HG02884 (cell line): ENCODE data around the gene HEBP1.
"Not testable (repeated sequence)": the region's sequence is repeated elsewhere in the genome, so short reads cannot be mapped to it uniquely, and the experiment has no call there.

ENCODE experiments used
- ATAC-seq: cut with Tn5 transposase; IDR thresholded peaks from one replicate; pipeline ENCODE4 v1.9.1; 2021; ENCODE audit warnings: mild to moderate bottlenecking, moderate library complexity; ENCODE audit not compliant: unreplicated experiment

The HEBP1 gene

DNA sequence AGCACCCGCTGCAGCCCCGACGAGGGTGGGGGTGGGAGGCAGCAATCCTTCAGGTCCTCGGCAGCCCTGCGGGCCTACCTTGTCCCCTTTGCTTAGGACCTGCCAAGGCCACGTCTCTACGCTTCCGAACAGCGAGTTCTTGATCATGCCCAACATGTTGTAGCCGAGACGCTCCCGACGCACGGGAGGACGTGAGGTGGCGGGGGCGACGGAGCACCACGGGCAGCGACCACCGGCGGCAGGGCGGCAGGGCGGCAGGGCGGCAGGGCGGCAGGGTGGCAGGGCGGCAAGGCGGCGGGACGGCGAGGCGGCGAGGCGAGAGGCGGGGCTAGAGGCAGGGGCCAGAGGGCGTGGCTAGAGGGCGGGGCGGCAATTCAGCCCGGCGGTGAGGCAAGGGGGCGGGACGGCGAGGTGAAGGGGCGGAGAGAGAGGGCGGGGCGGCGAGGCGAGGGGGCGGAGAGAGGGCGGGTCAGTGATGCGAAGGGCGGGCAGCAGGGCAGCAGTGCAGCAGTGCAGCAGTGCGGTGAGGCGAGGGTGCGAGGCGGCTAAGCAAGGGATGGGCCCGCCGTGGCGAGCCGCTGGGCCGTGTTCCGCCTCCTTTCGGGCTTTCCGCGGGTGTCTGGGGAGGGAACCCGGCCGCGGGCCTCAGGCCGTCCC, at the start of gene HEBP1:
TSS of gene HEBP1 (minus strand) at position 307 of the 657 bp plus-strand sequence. CDS start at position 156, 151 bp downstream.
- peak; percentile 85 for ATAC-seq

DNA sequence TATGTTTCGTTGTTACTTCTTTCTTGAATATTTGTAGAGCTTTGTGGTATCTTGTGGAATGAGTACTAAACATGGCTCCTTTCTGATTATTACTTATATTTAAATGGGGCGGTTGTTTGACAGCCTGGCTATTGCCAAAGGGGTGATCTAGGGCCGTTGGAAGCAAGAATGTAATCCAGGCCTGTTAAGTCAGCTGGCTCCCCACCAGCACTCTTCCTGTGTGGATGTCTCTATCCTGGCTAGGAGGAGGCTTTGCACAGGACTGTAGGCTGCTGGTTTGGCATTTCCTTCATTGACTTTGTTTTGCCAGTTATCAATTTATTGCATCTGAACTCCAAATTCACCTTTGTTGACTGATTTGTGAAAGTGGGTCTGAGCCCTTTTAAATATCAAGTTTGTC, 49.8 kb upstream of the HEBP1 start:
- no peak for ATAC-seq

- ATAC-seq = no peak
These were observed 46.9 kb upstream of the HEBP1 start for GRCh38 chr12:13046964-13047363.

DNA sequence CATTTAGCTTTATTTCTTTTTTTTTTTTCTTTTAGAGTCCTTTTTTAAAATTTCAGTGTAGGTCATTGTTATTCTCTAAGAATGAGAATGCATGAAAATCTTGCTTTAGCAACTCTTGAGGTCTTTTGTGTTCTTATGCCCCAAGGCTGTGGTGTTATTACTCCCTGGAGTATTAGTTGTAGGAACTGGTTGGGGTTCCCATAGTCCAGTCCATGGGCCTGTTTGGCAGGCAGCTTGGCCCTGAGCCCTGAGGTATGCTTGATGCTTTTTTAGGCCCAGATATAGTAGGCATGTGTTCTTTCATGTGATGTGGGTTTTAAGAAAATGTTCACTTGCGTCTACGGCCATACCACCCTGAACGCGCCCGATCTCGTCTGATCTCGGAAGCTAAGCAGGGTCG, 45.8 kb upstream of the HEBP1 start:
- no peak for ATAC-seq

DNA sequence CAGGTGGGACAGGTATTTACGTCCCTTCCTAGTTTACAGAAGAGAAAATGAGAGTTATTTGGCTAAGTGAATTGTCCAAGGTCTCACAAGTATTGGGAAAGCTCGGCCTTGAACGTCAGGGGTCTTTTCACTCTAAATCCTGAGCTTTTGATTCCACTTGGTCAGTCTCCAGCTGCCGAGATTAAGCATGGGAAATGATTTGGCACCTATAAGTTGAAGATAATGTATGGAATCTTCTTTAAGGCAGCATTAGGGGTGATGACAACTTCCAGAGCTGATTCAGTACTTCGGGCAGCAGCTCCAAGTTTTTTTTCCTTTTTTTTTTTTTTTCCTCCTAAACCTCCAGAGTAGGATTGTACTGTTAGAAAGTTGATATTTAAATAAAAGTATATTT, 44.8 kb upstream of the HEBP1 start:
- ATAC-seq = no peak

GRCh38 chr12:13044002-13044905, 44.2 kb upstream of the HEBP1 start, which contains the start of gene FAM234B:
Gene FAM234B (plus strand): TSS chr12:13044381. CDS start chr12:13044404, 23 bp downstream.
- ATAC-seq = peak; percentile 88

GRCh38 chr12:13042666-13043230, 42.7 kb upstream of the HEBP1 start:
- no peak for ATAC-seq

DNA sequence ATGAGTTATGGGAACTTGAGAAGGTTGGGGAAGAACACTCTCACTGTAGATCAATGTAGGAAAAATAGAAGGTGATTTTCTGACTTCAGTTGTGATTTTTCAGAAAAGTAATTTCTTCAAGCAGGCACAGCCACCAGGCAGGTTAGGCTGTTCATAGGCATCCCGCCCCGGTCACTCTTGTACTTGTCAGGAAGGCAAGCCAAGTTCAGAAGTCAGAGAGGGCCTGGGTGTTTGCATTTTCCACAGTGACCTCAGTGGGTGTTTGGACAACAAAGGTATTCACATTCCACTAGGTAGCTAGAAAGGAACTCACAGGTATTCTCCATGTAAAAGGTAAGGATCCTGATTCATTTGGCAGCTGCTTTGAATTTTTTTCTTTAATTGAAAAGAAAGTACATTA, 41.2 kb upstream of the HEBP1 start:
- ATAC-seq = no peak

- ATAC-seq = no peak
These were observed 39.4 kb upstream of the HEBP1 start for GRCh38 chr12:13039328-13039956.

- ATAC-seq = no peak
These were observed 38.6 kb upstream of the HEBP1 start for GRCh38 chr12:13038491-13039161.

DNA sequence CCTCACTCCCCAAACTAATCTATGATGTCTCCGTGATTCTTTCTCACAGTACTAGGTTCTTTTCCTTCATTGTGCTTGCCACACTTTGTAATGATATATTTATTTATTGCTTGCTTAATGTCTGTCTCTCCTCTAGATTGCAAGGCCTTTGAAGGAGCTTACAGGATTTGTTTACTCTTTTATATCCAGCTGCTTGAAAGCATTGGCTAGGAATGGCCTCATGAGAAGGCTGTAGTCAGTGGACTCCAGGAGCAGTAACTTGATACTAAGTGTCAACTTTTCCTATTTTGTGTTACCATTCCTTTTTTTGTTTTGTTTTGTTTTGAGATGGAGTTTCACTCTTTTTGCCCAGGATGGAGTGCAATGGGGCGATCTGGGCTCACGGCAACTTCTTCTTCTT, 36.8 kb upstream of the HEBP1 start:
- ATAC-seq = no peak

DNA sequence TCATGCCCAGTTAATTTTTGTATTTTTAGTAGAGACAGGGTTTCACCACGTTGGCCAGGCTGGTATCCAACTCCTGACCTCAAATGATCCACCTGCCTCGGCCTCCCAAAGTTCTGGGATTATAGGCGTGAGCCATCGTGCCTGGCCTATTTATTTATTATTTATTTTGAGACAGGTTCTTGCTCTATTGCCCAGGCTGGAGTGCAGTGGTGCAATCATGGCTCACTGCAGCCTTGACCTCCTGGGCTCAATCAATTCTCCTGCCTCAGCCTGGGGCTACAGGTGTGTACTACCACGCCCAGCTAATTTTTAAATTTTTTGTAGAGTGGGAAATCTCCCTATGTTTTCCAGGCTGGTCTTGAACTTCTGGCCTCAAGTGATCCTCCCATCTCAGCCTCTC, 35.3 kb upstream of the HEBP1 start:
- not testable (repeated sequence) for ATAC-seq

DNA sequence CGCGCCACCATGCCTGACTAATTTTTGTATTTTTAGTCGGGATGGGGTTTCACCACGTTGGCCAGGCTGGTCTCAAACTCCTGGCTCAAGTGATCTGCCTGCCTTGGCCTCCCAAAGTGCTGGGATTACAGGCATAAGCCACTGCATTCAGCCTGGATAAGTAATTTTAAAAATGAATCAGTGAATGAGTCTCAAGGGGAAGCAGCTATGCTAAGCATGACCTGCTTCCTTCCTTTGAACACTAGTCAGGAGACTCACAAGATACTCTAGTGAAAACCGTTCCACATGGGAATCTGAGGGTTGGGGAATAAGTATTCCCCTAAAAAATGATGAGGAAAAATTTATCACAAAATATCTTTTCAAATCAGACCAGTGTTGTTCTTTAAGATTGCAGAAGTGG, 33.4 kb upstream of the HEBP1 start:
- ATAC-seq = no peak

GRCh38 chr12:13032164-13032563, 32.1 kb upstream of the HEBP1 start:
- ATAC-seq = no peak

- no peak for ATAC-seq
These were observed 30.7 kb upstream of the HEBP1 start for GRCh38 chr12:13030541-13031291.

GRCh38 chr12:13028825-13029570, 28.9 kb upstream of the HEBP1 start:
- ATAC-seq = no peak

- no peak for ATAC-seq
These were observed 27.4 kb upstream of the HEBP1 start for GRCh38 chr12:13027508-13027907.

DNA sequence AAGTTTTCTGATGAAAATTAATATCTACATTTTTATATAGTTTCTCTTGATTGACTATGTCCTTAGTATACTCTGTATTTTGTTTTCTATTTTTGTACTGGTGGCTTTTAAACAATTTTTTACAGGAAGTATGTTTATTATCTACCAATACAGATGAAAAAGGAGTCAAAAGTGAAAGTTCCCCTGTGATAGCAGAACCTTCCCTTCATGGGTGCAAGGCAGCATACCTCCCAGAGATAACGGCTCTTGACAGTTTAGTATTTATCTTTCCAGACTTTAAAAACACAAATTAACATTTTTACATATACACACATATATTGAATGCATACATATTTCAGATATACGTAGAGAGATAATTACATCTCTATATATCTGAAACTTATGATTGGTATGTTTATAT, 27.0 kb upstream of the HEBP1 start:
- no peak for ATAC-seq

DNA sequence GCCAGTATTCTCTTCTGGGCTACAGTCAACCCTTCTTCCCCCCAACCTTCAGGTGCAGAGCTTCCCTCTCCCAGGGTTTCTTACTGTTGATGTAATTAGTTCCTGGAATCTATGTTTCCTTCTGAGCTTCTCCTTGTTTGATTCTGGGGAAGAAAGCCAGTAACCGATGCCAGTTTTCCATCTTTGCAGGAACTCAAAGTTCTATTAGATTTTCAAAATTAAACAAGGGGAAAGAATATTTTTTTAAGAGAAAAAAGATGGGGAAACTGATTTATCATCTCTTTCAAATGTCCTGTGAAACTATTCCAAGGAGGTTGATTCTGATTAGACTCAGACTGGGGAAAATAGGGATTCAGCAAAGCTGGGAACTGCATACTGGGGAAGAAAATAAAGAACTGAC, 26.2 kb upstream of the HEBP1 start:
- no peak for ATAC-seq
